SK-N-DZ (cell line): ENCODE measurements around the gene INKA2.

Experiments
- DNase-seq: peaks from one replicate; pipeline ENCODE4 v3.0.0-alpha.2; 2015; ENCODE audit warnings: low spot score

The INKA2 gene

GRCh38 chr1:111733183-111733991, 5.8 kb downstream of the INKA2 start:
- no peak for DNase-seq

GRCh38 chr1:111732718-111733117, 6.5 kb downstream of the INKA2 start:
- no peak for DNase-seq

- DNase-seq: no peak
These were observed 7.2 kb downstream of the INKA2 start for GRCh38 chr1:111731956-111732355.

GRCh38 chr1:111730706-111731105, 8.5 kb downstream of the INKA2 start:
- no peak for DNase-seq

GRCh38 chr1:111729946-111730681, 9.1 kb downstream of the INKA2 start:
- DNase-seq: no peak

- peak; percentile 56 for DNase-seq
These were observed 9.8 kb downstream of the INKA2 start for GRCh38 chr1:111729271-111729921.

GRCh38 chr1:111727056-111727455, 12.1 kb downstream of the INKA2 start:
- no peak for DNase-seq

- DNase-seq: no peak
These were observed 14.0 kb downstream of the INKA2 start for GRCh38 chr1:111725192-111725591.

GRCh38 chr1:111723871-111724270, 15.3 kb downstream of the INKA2 start:
- DNase-seq: no peak

GRCh38 chr1:111723091-111723806, 15.9 kb downstream of the INKA2 start:
- DNase-seq: no peak

- DNase-seq: no peak
These were observed 18.0 kb downstream of the INKA2 start for GRCh38 chr1:111720977-111721786.

GRCh38 chr1:111720274-111720976, 18.8 kb downstream of the INKA2 start:
- no peak for DNase-seq

GRCh38 chr1:111719674-111720132, 19.5 kb downstream of the INKA2 start:
- DNase-seq: no peak

- no peak for DNase-seq
These were observed 20.1 kb downstream of the INKA2 start for GRCh38 chr1:111719135-111719534.

- no peak for DNase-seq
These were observed 21.7 kb downstream of the INKA2 start for GRCh38 chr1:111717450-111717849.

- DNase-seq: no peak
These were observed 22.9 kb downstream of the INKA2 start for GRCh38 chr1:111716333-111716732.

- no peak for DNase-seq
These were observed 29.2 kb downstream of the INKA2 start for GRCh38 chr1:111709986-111710385.

GRCh38 chr1:111707906-111708305, 31.3 kb downstream of the INKA2 start:
- DNase-seq: no peak

GRCh38 chr1:111706921-111707320, 32.3 kb downstream of the INKA2 start:
- no peak for DNase-seq

- no peak for DNase-seq
These were observed 33.4 kb downstream of the INKA2 start for GRCh38 chr1:111705841-111706240.
